ENCODE data around the gene MMP14.
"Not testable (repeated sequence)": the region's sequence is repeated elsewhere in the genome, so short reads cannot be mapped to it uniquely, and the experiment has no call there.

Gene MMP14

GRCh38 chr14:22841769-22842168 is 5.4 kb downstream of the MMP14 start:
- no peak for DNase-seq (ENCODE audit: low read depth in 2 of 2)

DNA sequence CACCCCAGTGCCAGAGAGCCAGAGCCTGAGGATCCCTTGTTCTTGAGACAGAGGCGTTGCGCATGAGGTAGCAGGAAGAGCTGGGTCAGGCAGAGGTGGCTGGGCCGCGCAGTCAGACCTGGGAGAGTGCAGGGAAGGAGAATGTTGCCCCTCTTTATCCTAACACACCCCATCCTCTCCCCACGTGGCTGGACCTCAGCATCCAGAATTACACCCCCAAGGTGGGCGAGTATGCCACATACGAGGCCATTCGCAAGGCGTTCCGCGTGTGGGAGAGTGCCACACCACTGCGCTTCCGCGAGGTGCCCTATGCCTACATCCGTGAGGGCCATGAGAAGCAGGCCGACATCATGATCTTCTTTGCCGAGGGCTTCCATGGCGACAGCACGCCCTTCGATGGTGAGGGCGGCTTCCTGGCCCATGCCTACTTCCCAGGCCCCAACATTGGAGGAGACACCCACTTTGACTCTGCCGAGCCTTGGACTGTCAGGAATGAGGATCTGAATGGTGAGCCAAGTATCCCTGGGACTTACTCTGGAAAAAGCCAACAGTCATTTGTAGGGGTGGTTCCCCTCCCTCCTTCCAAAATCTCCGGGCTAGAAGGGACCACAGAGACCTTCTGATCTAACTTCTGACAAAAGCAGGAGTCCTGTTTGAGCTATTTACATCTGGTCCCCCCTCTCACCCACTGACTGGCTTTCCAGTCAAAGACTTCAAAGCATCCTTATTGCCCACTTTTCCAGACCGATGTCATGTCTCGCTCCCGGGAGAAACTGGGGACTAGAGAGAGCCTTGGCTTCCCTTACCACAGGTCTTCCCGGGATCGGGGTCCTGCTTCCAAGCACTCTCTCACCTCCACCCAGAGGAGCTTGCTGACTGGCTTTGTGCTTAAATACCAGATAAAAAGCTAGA is 6.1 kb downstream of the MMP14 start:
- no peak for DNase-seq (ENCODE audit: low read depth in 2 of 2)

DNA sequence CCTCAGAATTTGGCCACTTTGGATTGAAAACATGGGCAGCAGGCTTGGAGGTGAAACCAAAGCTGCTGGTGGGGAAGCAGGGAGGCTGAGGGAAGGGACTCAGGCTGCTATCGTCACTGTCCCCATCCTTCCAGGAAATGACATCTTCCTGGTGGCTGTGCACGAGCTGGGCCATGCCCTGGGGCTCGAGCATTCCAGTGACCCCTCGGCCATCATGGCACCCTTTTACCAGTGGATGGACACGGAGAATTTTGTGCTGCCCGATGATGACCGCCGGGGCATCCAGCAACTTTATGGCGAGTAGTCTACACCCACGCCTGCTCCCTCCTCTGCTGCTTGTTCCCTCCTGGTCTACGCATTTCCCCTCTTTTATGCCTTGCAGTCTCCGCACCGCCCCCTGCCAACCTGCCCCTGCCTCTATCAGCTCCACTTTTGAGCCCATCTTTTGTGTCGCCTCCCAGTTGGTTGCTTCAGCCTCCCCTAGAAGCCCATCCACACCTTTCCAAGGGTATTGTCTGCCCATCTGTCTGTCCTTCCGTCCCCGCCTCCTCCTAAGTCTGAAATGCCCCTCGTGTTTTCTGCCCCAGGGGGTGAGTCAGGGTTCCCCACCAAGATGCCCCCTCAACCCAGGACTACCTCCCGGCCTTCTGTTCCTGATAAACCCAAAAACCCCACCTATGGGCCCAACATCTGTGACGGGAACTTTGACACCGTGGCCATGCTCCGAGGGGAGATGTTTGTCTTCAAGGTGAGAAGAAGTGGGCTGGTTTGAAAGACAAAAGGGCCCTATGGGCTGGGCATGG is 6.9 kb downstream of the MMP14 start:
- no peak for DNase-seq (ENCODE audit: low read depth in 2 of 2)

DNA sequence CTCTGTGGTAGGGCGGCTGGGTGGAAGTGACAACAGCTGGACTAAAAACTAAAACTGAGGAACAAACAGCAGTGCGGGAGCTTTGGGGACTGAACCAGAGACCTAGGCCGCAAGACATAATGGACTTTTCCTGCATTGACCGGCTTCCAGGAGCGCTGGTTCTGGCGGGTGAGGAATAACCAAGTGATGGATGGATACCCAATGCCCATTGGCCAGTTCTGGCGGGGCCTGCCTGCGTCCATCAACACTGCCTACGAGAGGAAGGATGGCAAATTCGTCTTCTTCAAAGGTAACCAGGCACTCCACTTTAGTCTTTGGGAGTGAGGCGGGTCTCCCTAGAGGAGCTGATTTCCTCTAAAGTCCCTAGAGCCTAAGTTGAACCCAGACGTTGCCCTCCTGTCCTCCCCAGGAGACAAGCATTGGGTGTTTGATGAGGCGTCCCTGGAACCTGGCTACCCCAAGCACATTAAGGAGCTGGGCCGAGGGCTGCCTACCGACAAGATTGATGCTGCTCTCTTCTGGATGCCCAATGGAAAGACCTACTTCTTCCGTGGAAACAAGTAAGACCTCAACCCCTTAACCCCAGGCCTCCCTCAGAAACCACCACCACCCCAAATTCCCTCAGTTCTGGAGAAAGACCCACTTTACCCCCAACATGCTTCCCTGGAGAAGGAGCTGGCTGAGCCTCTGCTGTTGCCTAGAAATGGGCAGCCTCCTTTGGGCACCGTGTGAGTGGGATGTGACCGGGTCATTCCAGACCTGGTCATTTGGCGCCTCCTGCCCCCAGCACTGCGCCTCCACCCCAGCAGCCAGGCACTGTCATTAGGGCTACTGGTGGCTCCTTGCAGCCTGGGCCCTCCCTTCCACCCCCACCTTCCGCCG is 8.1 kb downstream of the MMP14 start:
- no peak for DNase-seq (ENCODE audit: low read depth in 2 of 2)

GRCh38 chr14:22845103-22845394 is 8.7 kb downstream of the MMP14 start:
- DNase-seq (ENCODE audit: low read depth in 2 of 2) = no peak

DNA sequence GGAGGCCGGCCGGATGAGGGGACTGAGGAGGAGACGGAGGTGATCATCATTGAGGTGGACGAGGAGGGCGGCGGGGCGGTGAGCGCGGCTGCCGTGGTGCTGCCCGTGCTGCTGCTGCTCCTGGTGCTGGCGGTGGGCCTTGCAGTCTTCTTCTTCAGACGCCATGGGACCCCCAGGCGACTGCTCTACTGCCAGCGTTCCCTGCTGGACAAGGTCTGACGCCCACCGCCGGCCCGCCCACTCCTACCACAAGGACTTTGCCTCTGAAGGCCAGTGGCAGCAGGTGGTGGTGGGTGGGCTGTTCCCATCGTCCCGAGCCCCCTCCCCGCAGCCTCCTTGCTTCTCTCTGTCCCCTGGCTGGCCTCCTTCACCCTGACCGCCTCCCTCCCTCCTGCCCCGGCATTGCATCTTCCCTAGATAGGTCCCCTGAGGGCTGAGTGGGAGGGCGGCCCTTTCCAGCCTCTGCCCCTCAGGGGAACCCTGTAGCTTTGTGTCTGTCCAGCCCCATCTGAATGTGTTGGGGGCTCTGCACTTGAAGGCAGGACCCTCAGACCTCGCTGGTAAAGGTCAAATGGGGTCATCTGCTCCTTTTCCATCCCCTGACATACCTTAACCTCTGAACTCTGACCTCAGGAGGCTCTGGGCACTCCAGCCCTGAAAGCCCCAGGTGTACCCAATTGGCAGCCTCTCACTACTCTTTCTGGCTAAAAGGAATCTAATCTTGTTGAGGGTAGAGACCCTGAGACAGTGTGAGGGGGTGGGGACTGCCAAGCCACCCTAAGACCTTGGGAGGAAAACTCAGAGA is 9.6 kb downstream of the MMP14 start:
- DNase-seq (ENCODE audit: low read depth in 2 of 2) = no peak

GRCh38 chr14:22846811-22847307 is 10.5 kb downstream of the MMP14 start:
- no peak for DNase-seq (ENCODE audit: low read depth in 2 of 2)

DNA sequence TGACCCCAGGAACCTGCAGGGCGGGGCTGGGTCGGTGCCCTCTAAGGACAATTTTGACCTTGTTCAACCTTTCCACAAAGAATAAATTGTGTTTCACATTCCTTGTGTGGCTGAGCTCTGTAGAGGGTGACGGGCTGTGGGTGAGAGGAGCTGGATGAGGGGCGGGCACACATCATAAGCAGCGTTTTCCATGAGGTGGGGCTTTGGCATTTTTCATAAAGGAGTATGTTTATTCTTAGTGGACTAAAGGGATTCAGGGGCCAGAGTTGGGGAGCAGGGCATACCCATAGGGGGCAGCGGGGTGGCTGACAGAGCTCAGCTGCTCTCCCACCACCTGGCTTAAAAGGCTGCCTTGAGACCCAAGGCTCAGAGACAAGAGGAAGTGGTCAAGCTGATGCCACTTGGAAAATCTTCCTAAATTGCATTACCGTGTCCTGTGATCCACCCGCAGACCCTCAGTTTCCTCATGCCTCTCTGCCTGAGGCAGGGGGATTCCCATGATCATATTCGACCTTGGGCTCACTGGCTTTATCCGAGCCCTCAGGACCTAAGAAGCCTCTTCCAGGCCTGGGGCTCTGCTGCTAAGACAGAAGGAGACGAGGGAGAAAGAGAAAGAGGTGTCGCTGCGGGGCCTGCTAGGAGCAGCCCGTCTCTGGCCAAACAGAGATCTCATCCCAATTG is 11.4 kb downstream of the MMP14 start:
- DNase-seq (ENCODE audit: low read depth in 2 of 2) = no peak

- no peak for DNase-seq (ENCODE audit: low read depth in 2 of 2)
Measured at GRCh38 chr14:22848351-22849164, 12.2 kb downstream of the MMP14 start.

DNA sequence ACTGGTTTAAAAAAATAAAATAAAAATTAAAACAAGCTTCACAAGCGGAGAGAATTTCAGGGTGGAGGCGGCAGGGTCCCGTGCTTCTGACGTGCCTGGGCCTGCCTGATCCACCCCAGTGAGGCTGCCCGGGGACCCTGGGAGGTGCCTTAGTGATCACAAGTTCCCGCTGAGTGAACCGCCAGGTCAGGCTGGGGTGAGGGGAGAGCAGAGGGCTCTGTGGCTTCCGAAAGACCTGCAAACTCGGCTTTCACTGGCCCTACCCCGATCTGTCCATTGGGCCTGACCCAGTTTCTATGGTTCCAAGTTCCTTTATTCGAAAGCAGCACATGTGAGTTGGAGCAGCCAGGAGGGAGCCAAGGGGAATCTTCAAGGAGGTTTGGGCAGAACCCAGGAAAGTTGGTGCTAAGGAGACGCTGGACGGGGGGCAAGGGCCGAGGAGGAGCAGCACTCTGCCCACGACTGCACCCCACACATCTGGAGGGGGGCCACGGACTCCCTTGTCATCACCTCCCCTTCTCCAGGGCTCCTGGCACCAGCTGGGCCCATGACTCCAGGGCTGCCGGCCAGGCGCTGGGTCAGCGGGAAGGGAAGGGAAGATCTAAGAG is 12.9 kb downstream of the MMP14 start:
- no peak for DNase-seq (ENCODE audit: low read depth in 2 of 2)

- DNase-seq (ENCODE audit: low read depth in 2 of 2) = no peak
Measured at GRCh38 chr14:22850944-22851764, 14.8 kb downstream of the MMP14 start.

- DNase-seq (ENCODE audit: low read depth in 2 of 2) = not testable (repeated sequence)
Measured at GRCh38 chr14:22852178-22852577, 15.8 kb downstream of the MMP14 start.

- DNase-seq (ENCODE audit: low read depth in 2 of 2) = no peak
Measured at GRCh38 chr14:22852599-22852939, 16.2 kb downstream of the MMP14 start.

GRCh38 chr14:22852940-22853767 is 16.8 kb downstream of the MMP14 start:
- DNase-seq (ENCODE audit: low read depth in 2 of 2) = peak; percentile 86

DNA sequence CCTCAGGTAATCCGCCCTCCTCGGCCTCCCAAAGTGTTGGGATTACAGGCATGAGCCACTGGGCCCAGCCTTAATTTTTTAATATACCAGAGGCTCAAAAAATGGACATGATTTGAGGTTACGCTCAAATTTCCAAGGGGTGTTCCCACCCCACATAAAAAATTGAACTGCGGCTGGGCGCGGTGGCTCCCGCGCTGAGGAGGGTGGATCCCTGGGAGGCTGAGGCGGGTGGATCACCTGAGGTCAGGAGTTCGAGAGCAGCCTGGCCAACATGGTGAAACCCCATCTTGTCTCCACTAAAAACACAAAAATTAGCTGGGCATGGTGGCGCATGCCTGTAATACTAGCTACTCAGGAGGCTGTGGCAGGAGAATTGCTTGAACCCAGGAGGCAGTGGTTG is 17.9 kb downstream of the MMP14 start:
- not testable (repeated sequence) for DNase-seq (ENCODE audit: low read depth in 2 of 2)

- DNase-seq (ENCODE audit: low read depth in 2 of 2) = no peak
Measured at GRCh38 chr14:22854963-22855724, 18.8 kb downstream of the MMP14 start.

- no peak for DNase-seq (ENCODE audit: low read depth in 2 of 2)
Measured at GRCh38 chr14:22856428-22856827, 20.0 kb downstream of the MMP14 start.

All from stimulated activated CD8-positive, alpha-beta memory T cell treated with anti-CD3 and anti-CD28 coated beads, Interleukin-2, amount 100 ng/mL, for 1 hour (primary cell).